Measurements from ENCODE around the gene ARL4D. TPM values are rescaled to one million over a fixed set of nuclear protein-coding genes. Genes with fewer than 3 reads are reported as not detected.
A peak's percentile ranks its signal among the peaks of the same experiment; 100 is the strongest.

Gene ARL4D
- total and polyA plus RNA-seq, 2 of the 4 experiments (the other 2 are of a cell fraction): 12.5 to 30.7 TPM

DNA sequence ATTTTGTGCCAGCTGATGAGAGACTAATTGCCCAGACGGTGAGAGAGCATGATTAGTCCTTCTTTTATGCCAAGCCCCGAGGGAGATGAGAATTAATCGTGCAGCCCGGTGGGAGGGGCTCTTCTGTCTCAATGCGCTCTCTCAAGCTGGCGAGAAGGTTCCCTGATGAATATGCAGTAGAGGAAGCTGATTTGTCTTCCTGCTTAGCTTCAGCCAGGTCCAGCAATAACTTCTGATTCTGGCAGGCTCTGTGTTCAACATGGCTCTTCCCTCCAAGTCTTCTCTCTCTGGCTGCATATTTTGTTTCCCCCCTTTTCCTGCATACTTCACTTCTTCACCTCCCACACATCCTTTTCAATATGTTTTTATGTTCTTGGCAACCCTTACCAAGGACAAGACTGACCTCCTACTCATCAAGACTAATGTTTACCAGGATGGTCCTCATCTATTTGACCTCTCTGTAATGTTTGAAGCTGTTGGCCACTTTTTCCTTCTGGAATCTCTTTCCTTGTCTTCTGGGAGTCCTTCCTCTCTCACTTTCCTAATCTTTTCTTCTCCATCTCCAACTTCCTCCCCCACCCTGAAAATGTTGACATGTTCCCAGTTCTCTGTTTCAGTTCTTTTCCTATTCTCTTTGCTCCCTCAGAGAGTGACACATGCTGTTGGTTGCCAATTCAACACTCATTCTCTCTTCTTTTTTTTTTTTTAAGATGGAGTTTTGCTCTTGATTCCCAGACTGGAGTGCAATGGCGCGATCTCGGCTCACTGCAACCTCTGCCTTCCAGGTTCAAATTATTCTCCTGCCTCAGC is 33.1 kb downstream of the ARL4D start:
- H3K27ac ChIP-seq (ENCODE audit: insufficient read depth, low read length): no peak overlapping the region
- H3K56ac ChIP-seq (ENCODE audit: extremely low read depth, insufficient read depth, low read length): no peak overlapping the region
- no peak overlapping the region for H2AK9ac ChIP-seq (replicated peaks; ENCODE audit: low read depth, low read length, poor library complexity)
- peak; percentile 37 for DNase-seq
- no peaks in the 10 kb centered on the region for H3K36me3 ChIP-seq (ENCODE audit: control insufficient read depth, insufficient read depth, low read length)
- H2AK5ac ChIP-seq (ENCODE audit: low read depth, low read length): no peak overlapping the region
- no peaks in the 10 kb centered on the region for H3K9me3 ChIP-seq (ENCODE audit: control insufficient read depth, insufficient read depth, low read length)
- no peak overlapping the region for H4K91ac ChIP-seq (ENCODE audit: insufficient read depth, low read depth, low read length)
- H3K4me3 ChIP-seq (ENCODE audit: insufficient read depth, low read depth, low read length): no peak overlapping the region
- H4K20me1 ChIP-seq (ENCODE audit: insufficient read depth, low read length): no peaks in the 10 kb centered on the region
- POLR2A ChIA-PET (ENCODE audit: unreplicated experiment): no interaction called here
- CTCF ChIA-PET: interaction anchor here (0.6 to 0.7 kb wide), 3 partner anchors 40 to 233 kb away, joined by 3 to 5 read pairs (median 5); no protein-coding TSS in a partner anchor
- dilution Hi-C loops (cut with HindIII; ENCODE audit: low sequenced_read_pairs, unreplicated experiment) (no loop called here), intact Hi-C loops (cut with micrococcal nuclease) (no loop called here), in situ Hi-C loops (cut with MboI; ENCODE audit: low sequenced_read_pairs) (no loop called here)
- 0% methylated on average over 2 of the region's 9 CpGs; no CpG with 5 or more reads in 1 of the 2 experiments for WGBS, 2 experiments (ENCODE audit: extremely low coverage in 2 of 2, insufficient read length in 1 of 2)
- peak overlapping the region; percentile 11 for H2AFZ ChIP-seq (replicated peaks; ENCODE audit: low read length, poor library complexity)
- no peak overlapping the region for H4K5ac ChIP-seq (ENCODE audit: low read depth, low read length)
- ATAC-seq (ENCODE audit: low read depth): peak; percentile 19
- TF ChIP-seq, protein P1, sequence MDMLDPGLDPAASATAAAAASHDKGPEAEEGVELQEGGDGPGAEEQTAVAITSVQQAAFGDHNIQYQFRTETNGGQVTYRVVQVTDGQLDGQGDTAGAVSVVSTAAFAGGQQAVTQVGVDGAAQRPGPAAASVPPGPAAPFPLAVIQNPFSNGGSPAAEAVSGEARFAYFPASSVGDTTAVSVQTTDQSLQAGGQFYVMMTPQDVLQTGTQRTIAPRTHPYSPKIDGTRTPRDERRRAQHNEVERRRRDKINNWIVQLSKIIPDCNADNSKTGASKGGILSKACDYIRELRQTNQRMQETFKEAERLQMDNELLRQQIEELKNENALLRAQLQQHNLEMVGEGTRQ (IDR thresholded peaks at IDR 0.05; ENCODE audit: low read depth, low read length): no peak
- TF ChIP-seq CHD1 (IDR thresholded peaks at IDR 0.05; ENCODE audit: low read depth, low read length) (no peak), POLR2A (IDR thresholded peaks at IDR 0.05; ENCODE audit: low read depth, low read length) (no peak), RAD21 (IDR thresholded peaks at IDR 0.05; ENCODE audit: low read length) (no peak)
- TF ChIP-seq, protein P2, sequence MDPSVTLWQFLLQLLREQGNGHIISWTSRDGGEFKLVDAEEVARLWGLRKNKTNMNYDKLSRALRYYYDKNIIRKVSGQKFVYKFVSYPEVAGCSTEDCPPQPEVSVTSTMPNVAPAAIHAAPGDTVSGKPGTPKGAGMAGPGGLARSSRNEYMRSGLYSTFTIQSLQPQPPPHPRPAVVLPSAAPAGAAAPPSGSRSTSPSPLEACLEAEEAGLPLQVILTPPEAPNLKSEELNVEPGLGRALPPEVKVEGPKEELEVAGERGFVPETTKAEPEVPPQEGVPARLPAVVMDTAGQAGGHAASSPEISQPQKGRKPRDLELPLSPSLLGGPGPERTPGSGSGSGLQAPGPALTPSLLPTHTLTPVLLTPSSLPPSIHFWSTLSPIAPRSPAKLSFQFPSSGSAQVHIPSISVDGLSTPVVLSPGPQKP (IDR thresholded peaks at IDR 0.05; ENCODE audit: borderline replicate concordance, low read depth, low read length): no peak
- H4K8ac ChIP-seq (ENCODE audit: low read depth in 2 of 2, low read length in 2 of 2): no peak overlapping the region; a peak in 1 of 4 replicates
- H3K4me1 ChIP-seq (ENCODE audit: control insufficient read depth, insufficient read depth, low read length): peaks cover 7% of the 10 kb centered on the region
- H2BK5ac ChIP-seq (ENCODE audit: low read depth, low read length, poor library complexity, severe bottlenecking): no peak overlapping the region
- no peaks in the 10 kb centered on the region for H3K79me1 ChIP-seq (ENCODE audit: low read depth in 1 of 2, low read length in 2 of 2)
- BruUV-seq (replicated peaks): no TSS peak
- H3K4me2 ChIP-seq (ENCODE audit: low read depth, low read length): 0 out of 2 replicates have a peak overlapping the region, but pooled peaks have one; percentile 4
- H3K18ac ChIP-seq (ENCODE audit: low read depth, low read length): no peak overlapping the region
- no peak overlapping the region for H3K14ac ChIP-seq (replicated peaks; ENCODE audit: low read depth, low read length)
- H2BK20ac ChIP-seq (ENCODE audit: low read depth, low read length): no peak overlapping the region
- no peak overlapping the region for H3K23ac ChIP-seq (ENCODE audit: low read depth, low read length)
- no peaks in the 10 kb centered on the region for H3K27me3 ChIP-seq (ENCODE audit: control insufficient read depth, insufficient read depth, low read length)
- no peaks in the 10 kb centered on the region for H3K9me1 ChIP-seq (ENCODE audit: insufficient read depth, low read length)
- no peak overlapping the region for H2BK15ac ChIP-seq (ENCODE audit: low read depth, low read length)
- no peak overlapping the region for H3K4ac ChIP-seq (ENCODE audit: low read depth, low read length)
- no peak overlapping the region for H3K9ac ChIP-seq (ENCODE audit: low read depth, low read length)
- H2BK120ac ChIP-seq (ENCODE audit: low read depth, low read length): no peak overlapping the region
